Calu3 (cell line): ENCODE measurements around the gene WFIKKN1. TPM values are rescaled to one million over a fixed set of nuclear protein-coding genes. Genes with fewer than 3 reads are reported as not detected.
"Not testable (repeated sequence)": the region's sequence is repeated elsewhere in the genome, so short reads cannot be mapped to it uniquely, and the experiment has no call there.

Source experiments
- BruUV-seq: library from RNA; stranded (reverse); fragments of 400-500 nt; replicated peaks from 2 replicates; lab custom pipeline; 2021; lab: Mats Ljungman, UMichigan
- CTCF ChIA-PET: fragments of 300-600 bp; sonication (Branson Sonifier 250); formaldehyde crosslinking; loops from one replicate; lab custom pipeline; 2022; ENCODE audit warnings: antibody characterized with exemption; lab: Charles Lee
- DNase-seq: peaks from one replicate; pipeline ENCODE4 v3.0.0; 2022
- H3K27ac Mint-ChIP-seq: one replicate; pipeline ENCODE4 v1.8.0; 2022; ENCODE audit warnings: mixed read lengths; ENCODE audit not compliant: unreplicated experiment
- H3K27me3 Mint-ChIP-seq: one replicate; pipeline ENCODE4 v1.8.0; 2022; ENCODE audit warnings: mixed read lengths; ENCODE audit not compliant: unreplicated experiment
- H3K36me3 Mint-ChIP-seq: one replicate; pipeline ENCODE4 v1.8.0; 2022; ENCODE audit warnings: mild to moderate bottlenecking, moderate library complexity, mixed read lengths; ENCODE audit not compliant: insufficient read depth, unreplicated experiment
- H3K4me1 Mint-ChIP-seq: one replicate; pipeline ENCODE4 v1.8.0; 2022; ENCODE audit warnings: mild to moderate bottlenecking, low read depth, mixed read lengths; ENCODE audit not compliant: unreplicated experiment
- H3K4me3 Mint-ChIP-seq: one replicate; pipeline ENCODE4 v1.8.0; 2022; ENCODE audit warnings: mild to moderate bottlenecking, low read depth, moderate library complexity, mixed read lengths; ENCODE audit not compliant: unreplicated experiment
- H3K9me3 Mint-ChIP-seq: one replicate; pipeline ENCODE4 v1.8.0; 2022; ENCODE audit warnings: low read depth, mixed read lengths; ENCODE audit not compliant: unreplicated experiment
- intact Hi-C: fragments of 100-400 bp; cut with micrococcal nuclease; formaldehyde crosslinking; loops from one replicate; pipeline ENCODE4 v1.10.0; 2022; ENCODE audit not compliant: unreplicated experiment
- total RNA-seq: library from RNA; stranded (reverse); gene quantifications from 2 replicates; pipeline ENCODE4 v1.2.3, GENCODE V29; 2022
- TF ChIP-seq, protein P1 (sequence below): fragments of 200-600 bp; IDR thresholded peaks from one replicate; pipeline ENCODE4 v1.8.0; 2022; ENCODE audit warnings: antibody characterized with exemption; ENCODE audit not compliant: unreplicated experiment

The WFIKKN1 gene
- total RNA-seq, 1 experiment from 2014 or later, result 0.90 TPM

DNA sequence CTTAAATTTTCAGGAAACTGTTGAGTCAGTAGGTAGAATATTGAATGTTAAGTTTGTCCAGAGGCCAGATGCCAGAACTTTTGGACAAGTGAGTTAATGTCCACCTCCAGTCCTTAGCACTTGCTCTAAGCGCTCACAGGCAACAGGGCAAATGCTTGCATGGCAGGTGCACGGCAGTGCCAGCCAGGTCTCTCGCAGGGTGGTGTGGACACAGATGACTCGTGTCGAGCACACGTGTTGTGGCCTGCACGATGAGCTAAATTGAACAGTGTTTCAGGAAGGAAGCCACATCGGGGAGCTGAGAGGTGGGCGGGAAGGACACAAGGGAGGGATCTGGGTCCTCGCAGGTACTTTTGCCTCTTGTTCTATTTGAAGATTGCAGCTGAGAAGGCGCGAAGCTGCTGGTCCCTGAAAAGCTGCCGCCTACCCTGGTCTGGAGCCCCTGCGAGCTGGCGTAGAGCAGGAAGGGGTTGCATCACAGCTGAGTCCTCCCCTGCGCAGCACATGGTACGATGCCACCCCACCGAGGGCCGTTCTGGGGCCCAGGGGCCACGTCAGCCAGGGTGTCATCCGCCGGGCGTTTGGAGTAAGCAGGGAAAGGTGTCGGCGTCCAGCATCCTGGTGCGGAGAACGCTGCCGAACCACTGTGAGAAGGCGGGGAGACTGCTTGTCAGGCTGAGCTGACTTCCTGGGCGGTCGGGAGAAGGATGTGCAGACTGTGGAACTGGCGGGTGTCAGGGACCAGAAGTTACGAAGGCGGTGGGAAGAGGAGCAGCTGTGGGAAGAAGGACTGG, 34.6 kb upstream of the WFIKKN1 start:
- Mint-ChIP-seq H3K4me1 (peaks cover 50% of the 10 kb centered on the region), H3K27me3 (no peaks in the 10 kb centered on the region), H3K36me3 (peaks cover 65% of the 10 kb centered on the region), H3K27ac (no peak overlapping the region), H3K9me3 (no peaks in the 10 kb centered on the region), H3K4me3 (no peak overlapping the region)
- DNase-seq, result no peak
- intact Hi-C loops, result no loop called here
- TF ChIP-seq, protein P1, sequence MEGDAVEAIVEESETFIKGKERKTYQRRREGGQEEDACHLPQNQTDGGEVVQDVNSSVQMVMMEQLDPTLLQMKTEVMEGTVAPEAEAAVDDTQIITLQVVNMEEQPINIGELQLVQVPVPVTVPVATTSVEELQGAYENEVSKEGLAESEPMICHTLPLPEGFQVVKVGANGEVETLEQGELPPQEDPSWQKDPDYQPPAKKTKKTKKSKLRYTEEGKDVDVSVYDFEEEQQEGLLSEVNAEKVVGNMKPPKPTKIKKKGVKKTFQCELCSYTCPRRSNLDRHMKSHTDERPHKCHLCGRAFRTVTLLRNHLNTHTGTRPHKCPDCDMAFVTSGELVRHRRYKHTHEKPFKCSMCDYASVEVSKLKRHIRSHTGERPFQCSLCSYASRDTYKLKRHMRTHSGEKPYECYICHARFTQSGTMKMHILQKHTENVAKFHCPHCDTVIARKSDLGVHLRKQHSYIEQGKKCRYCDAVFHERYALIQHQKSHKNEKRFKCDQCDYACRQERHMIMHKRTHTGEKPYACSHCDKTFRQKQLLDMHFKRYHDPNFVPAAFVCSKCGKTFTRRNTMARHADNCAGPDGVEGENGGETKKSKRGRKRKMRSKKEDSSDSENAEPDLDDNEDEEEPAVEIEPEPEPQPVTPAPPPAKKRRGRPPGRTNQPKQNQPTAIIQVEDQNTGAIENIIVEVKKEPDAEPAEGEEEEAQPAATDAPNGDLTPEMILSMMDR, result no peak
- CTCF ChIA-PET, result no interaction called here
- no TSS peak for BruUV-seq

GRCh38 chr16:596736-597060, 34.1 kb upstream of the WFIKKN1 start:
- CTCF ChIA-PET, result no interaction called here
- Mint-ChIP-seq H3K27ac (no peak overlapping the region), H3K36me3 (peaks cover 59% of the 10 kb centered on the region), H3K27me3 (no peaks in the 10 kb centered on the region), H3K4me3 (no peak overlapping the region), H3K9me3 (no peaks in the 10 kb centered on the region), H3K4me1 (peaks cover 44% of the 10 kb centered on the region)
- no TSS peak for BruUV-seq
- DNase-seq, result no peak
- TF ChIP-seq, protein P1, result no peak
- intact Hi-C loops, result no loop called here

- CTCF ChIA-PET, result interaction anchor here (0.6 kb wide), 1 partner anchor 11 kb away, joined by 4 read pairs; no protein-coding TSS in a partner anchor
These were observed 33.1 kb upstream of the WFIKKN1 start for GRCh38 chr16:597655-598054.

GRCh38 chr16:598823-599739, 31.7 kb upstream of the WFIKKN1 start:
- Mint-ChIP-seq H3K27ac (no peak overlapping the region), H3K27me3 (no peaks in the 10 kb centered on the region), H3K36me3 (peaks cover 38% of the 10 kb centered on the region), H3K4me3 (no peak overlapping the region), H3K4me1 (peaks cover 20% of the 10 kb centered on the region), H3K9me3 (no peaks in the 10 kb centered on the region)
- no TSS peak for BruUV-seq
- intact Hi-C loops, result no loop called here
- DNase-seq, result no peak
- TF ChIP-seq, protein P1, result no peak
- CTCF ChIA-PET, result no interaction called here

More at GRCh38 chr16:597655-598054, 33.1 kb upstream of the WFIKKN1 start:
- H3K9me3 Mint-ChIP-seq, H3K27ac Mint-ChIP-seq, BruUV-seq, H3K4me3 Mint-ChIP-seq, intact Hi-C loops, H3K27me3 Mint-ChIP-seq, DNase-seq: not testable (repeated sequence)
- Mint-ChIP-seq H3K36me3 (peaks cover 50% of the 10 kb centered on the region), H3K4me1 (peaks cover 35% of the 10 kb centered on the region)
